ENCODE results near the gene DMWD. TPM values are rescaled to one million over a fixed set of nuclear protein-coding genes. Genes with fewer than 3 reads are reported as not detected.

Gene DMWD
- total and polyA plus RNA-seq, 5 donors from 2014 or later: 13.5 to 63.8 (median 16.6) TPM

- DNase-seq (no peak), ATAC-seq (ENCODE audit: low read depth in 2 of 2) (no peak)
- Histone ChIP-seq H3K27me3 (ENCODE audit: control insufficient read depth, insufficient read depth, low read length) (no peaks in the 10 kb centered on the region), H3K9me3 (ENCODE audit: control insufficient read depth in 2 of 2, low read length in 2 of 2) (no peaks in the 10 kb centered on the region), H3K4me3 (ENCODE audit: low read depth, low read length) (no peak overlapping the region), H3K4me1 (ENCODE audit: control insufficient read depth, insufficient read depth, low read length, poor library complexity, severe bottlenecking) (peaks cover 30% of the 10 kb centered on the region), H3K27ac (ENCODE audit: insufficient read depth, low read length, poor library complexity, severe bottlenecking) (no peak overlapping the region), H3K36me3 (ENCODE audit: control insufficient read depth, insufficient read depth, low read length) (no peaks in the 10 kb centered on the region)
- no peak overlapping the region for H3K27ac Mint-ChIP-seq
- H3K9me3 Mint-ChIP-seq: no peaks in the 10 kb centered on the region
- no peaks in the 10 kb centered on the region for H3K36me3 Mint-ChIP-seq
- H3K27me3 Mint-ChIP-seq: peaks cover 9% of the 10 kb centered on the region
- H3K4me1 Mint-ChIP-seq: peaks cover 0 to 16% (median 4%) of the 10 kb centered on the region in 4 donors
- no peak overlapping the region for H3K4me3 Mint-ChIP-seq
These were observed 26.3 kb downstream of the DMWD start for GRCh38 chr19:45766296-45766868.

GRCh38 chr19:45765702-45766295, 26.8 kb downstream of the DMWD start:
- Histone ChIP-seq H3K9me3 (ENCODE audit: control insufficient read depth in 2 of 2, low read length in 2 of 2) (no peaks in the 10 kb centered on the region), H3K27me3 (ENCODE audit: control insufficient read depth, insufficient read depth, low read length) (no peaks in the 10 kb centered on the region), H3K36me3 (ENCODE audit: control insufficient read depth, insufficient read depth, low read length) (no peaks in the 10 kb centered on the region), H3K4me3 (ENCODE audit: low read depth, low read length) (no peak overlapping the region), H3K4me1 (ENCODE audit: control insufficient read depth, insufficient read depth, low read length, poor library complexity, severe bottlenecking) (peaks cover 27% of the 10 kb centered on the region), H3K27ac (ENCODE audit: insufficient read depth, low read length, poor library complexity, severe bottlenecking) (no peak overlapping the region)
- Mint-ChIP-seq H3K36me3 (no peaks in the 10 kb centered on the region), H3K4me1 (peaks cover 0 to 13% (median 3%) of the 10 kb centered on the region in 4 donors), H3K4me3 (no peak overlapping the region), H3K27me3 (peaks cover 9% of the 10 kb centered on the region), H3K27ac (peak overlapping the region in 1 of 3 donors; percentile 82), H3K9me3 (no peaks in the 10 kb centered on the region)
- ATAC-seq (ENCODE audit: low read depth in 2 of 2) (no peak), DNase-seq (no peak)

GRCh38 chr19:45764945-45765701, 27.5 kb downstream of the DMWD start:
- Mint-ChIP-seq H3K4me3 (peak overlapping the region in 3 of 4 donors; percentile 65 to 77 (median 74)), H3K4me1 (peaks cover 0 to 8% (median 3%) of the 10 kb centered on the region in 4 donors), H3K27me3 (peaks cover 9% of the 10 kb centered on the region), H3K9me3 (no peaks in the 10 kb centered on the region), H3K36me3 (no peaks in the 10 kb centered on the region), H3K27ac (no peak overlapping the region)
- DNase-seq (no peak), ATAC-seq (ENCODE audit: low read depth in 2 of 2) (no peak)
- Histone ChIP-seq H3K36me3 (ENCODE audit: control insufficient read depth, insufficient read depth, low read length) (no peaks in the 10 kb centered on the region), H3K9me3 (ENCODE audit: control insufficient read depth in 2 of 2, low read length in 2 of 2) (no peaks in the 10 kb centered on the region), H3K4me1 (ENCODE audit: control insufficient read depth, insufficient read depth, low read length, poor library complexity, severe bottlenecking) (peaks cover 21% of the 10 kb centered on the region), H3K27me3 (ENCODE audit: control insufficient read depth, insufficient read depth, low read length) (no peaks in the 10 kb centered on the region), H3K27ac (ENCODE audit: insufficient read depth, low read length, poor library complexity, severe bottlenecking) (no peak overlapping the region), H3K4me3 (ENCODE audit: low read depth, low read length) (no peak overlapping the region)

- Histone ChIP-seq H3K4me3 (ENCODE audit: low read depth, low read length) (no peak overlapping the region), H3K9me3 (ENCODE audit: control insufficient read depth in 2 of 2, low read length in 2 of 2) (no peaks in the 10 kb centered on the region), H3K27ac (ENCODE audit: insufficient read depth, low read length, poor library complexity, severe bottlenecking) (no peak overlapping the region), H3K4me1 (ENCODE audit: control insufficient read depth, insufficient read depth, low read length, poor library complexity, severe bottlenecking) (peaks cover 14% of the 10 kb centered on the region), H3K27me3 (ENCODE audit: control insufficient read depth, insufficient read depth, low read length) (no peaks in the 10 kb centered on the region), H3K36me3 (ENCODE audit: control insufficient read depth, insufficient read depth, low read length) (no peaks in the 10 kb centered on the region)
- H3K27ac Mint-ChIP-seq: no peak overlapping the region
- DNase-seq (no peak), ATAC-seq (ENCODE audit: low read depth in 2 of 2) (no peak)
- no peaks in the 10 kb centered on the region for H3K9me3 Mint-ChIP-seq
- H3K4me3 Mint-ChIP-seq: peak overlapping the region in 1 of 4 donors; percentile 77
- peaks cover 0 to 3% (median under 1%) of the 10 kb centered on the region in 4 donors for H3K4me1 Mint-ChIP-seq
- H3K36me3 Mint-ChIP-seq: no peaks in the 10 kb centered on the region
- H3K27me3 Mint-ChIP-seq: peaks cover 4% of the 10 kb centered on the region
These were observed 28.2 kb downstream of the DMWD start for GRCh38 chr19:45764475-45764874.

GRCh38 chr19:45763691-45764294, 28.9 kb downstream of the DMWD start:
- Mint-ChIP-seq H3K27ac (no peak overlapping the region), H3K4me1 (no peaks in the 10 kb centered on the region), H3K4me3 (no peak overlapping the region), H3K9me3 (no peaks in the 10 kb centered on the region), H3K36me3 (no peaks in the 10 kb centered on the region), H3K27me3 (peaks cover under 1% of the 10 kb centered on the region)
- ATAC-seq (ENCODE audit: low read depth in 2 of 2) (no peak), DNase-seq (no peak)
- H3K36me3 ChIP-seq (ENCODE audit: control insufficient read depth, insufficient read depth, low read length): no peaks in the 10 kb centered on the region
- no peaks in the 10 kb centered on the region for H3K9me3 ChIP-seq (ENCODE audit: control insufficient read depth in 2 of 2, low read length in 2 of 2)
- H3K4me1 ChIP-seq (ENCODE audit: control insufficient read depth, insufficient read depth, low read length, poor library complexity, severe bottlenecking): peaks cover 10% of the 10 kb centered on the region
- no peaks in the 10 kb centered on the region for H3K27me3 ChIP-seq (ENCODE audit: control insufficient read depth, insufficient read depth, low read length)
- no peak overlapping the region for H3K4me3 ChIP-seq (ENCODE audit: low read depth, low read length)
- H3K27ac ChIP-seq (ENCODE audit: insufficient read depth, low read length, poor library complexity, severe bottlenecking): no peak overlapping the region

- no peaks in the 10 kb centered on the region for H3K36me3 Mint-ChIP-seq
- ATAC-seq (ENCODE audit: low read depth in 2 of 2): no peak
These were observed 29.6 kb downstream of the DMWD start for GRCh38 chr19:45762870-45763631.

GRCh38 chr19:45761714-45762113, 30.9 kb downstream of the DMWD start:
- H3K27me3 ChIP-seq (ENCODE audit: control insufficient read depth, insufficient read depth, low read length): no peaks in the 10 kb centered on the region
- H3K4me3 ChIP-seq (ENCODE audit: low read depth, low read length): no peak overlapping the region
- no peak overlapping the region for H3K4me3 Mint-ChIP-seq
- H3K36me3 Mint-ChIP-seq: no peaks in the 10 kb centered on the region
- no peaks in the 10 kb centered on the region for H3K9me3 Mint-ChIP-seq
- no peaks in the 10 kb centered on the region for H3K27me3 Mint-ChIP-seq
- ATAC-seq (ENCODE audit: low read depth in 2 of 2) (no peak), DNase-seq (no peak)
- H3K36me3 ChIP-seq (ENCODE audit: control insufficient read depth, insufficient read depth, low read length): no peaks in the 10 kb centered on the region
- H3K4me1 ChIP-seq (ENCODE audit: control insufficient read depth, insufficient read depth, low read length, poor library complexity, severe bottlenecking): no peaks in the 10 kb centered on the region
- no peaks in the 10 kb centered on the region for H3K4me1 Mint-ChIP-seq
- H3K27ac ChIP-seq (ENCODE audit: insufficient read depth, low read length, poor library complexity, severe bottlenecking): no peak overlapping the region
- H3K9me3 ChIP-seq (ENCODE audit: control insufficient read depth in 2 of 2, low read length in 2 of 2): no peaks in the 10 kb centered on the region
- H3K27ac Mint-ChIP-seq: no peak overlapping the region

More at GRCh38 chr19:45762870-45763631, 29.6 kb downstream of the DMWD start:
- Mint-ChIP-seq H3K27me3 (no peaks in the 10 kb centered on the region), H3K4me3 (no peak overlapping the region), H3K9me3 (no peaks in the 10 kb centered on the region), H3K27ac (no peak overlapping the region), H3K4me1 (no peaks in the 10 kb centered on the region)
- H3K27me3 ChIP-seq (ENCODE audit: control insufficient read depth, insufficient read depth, low read length): no peaks in the 10 kb centered on the region
- H3K27ac ChIP-seq (ENCODE audit: insufficient read depth, low read length, poor library complexity, severe bottlenecking): no peak overlapping the region
- peaks cover 6% of the 10 kb centered on the region for H3K4me1 ChIP-seq (ENCODE audit: control insufficient read depth, insufficient read depth, low read length, poor library complexity, severe bottlenecking)
- DNase-seq: no peak
- no peaks in the 10 kb centered on the region for H3K36me3 ChIP-seq (ENCODE audit: control insufficient read depth, insufficient read depth, low read length)
- no peak overlapping the region for H3K4me3 ChIP-seq (ENCODE audit: low read depth, low read length)
- H3K9me3 ChIP-seq (ENCODE audit: control insufficient read depth in 2 of 2, low read length in 2 of 2): no peaks in the 10 kb centered on the region
